ENCODE measurements around the gene EIF2A. TPM values are rescaled to one million over a fixed set of nuclear protein-coding genes. Genes with fewer than 3 reads are reported as not detected.
A peak's percentile ranks its signal among the peaks of the same experiment; 100 is the strongest.

The EIF2A gene
- total and polyA plus RNA-seq, 9 of the 15 experiments (the other 6 are each of a cell fraction or from before 2014, with no cell fraction given): 106 to 192 (median 168) TPM

- peak; percentile 74 for TF ChIP-seq JUND (IDR thresholded peaks at IDR 0.05; ENCODE audit: borderline replicate concordance, low read depth, low read length)
- TF ChIP-seq JUND (tag; IDR thresholded peaks at IDR 0.05; ENCODE audit: borderline replicate concordance, low read depth, low read length): peak; percentile 76; the same call in 1 of the 3 replicates
- no peak for TF ChIP-seq POLR2B (IDR thresholded peaks at IDR 0.05; ENCODE audit: low read depth, partially characterized antibody)
- peak; percentile 52; the same call in 1 of the 2 replicates for TF ChIP-seq NR4A1 (CRISPR knock-in tag; IDR thresholded peaks at IDR 0.05)
- TF ChIP-seq NR4A1 (tag; IDR thresholded peaks at IDR 0.05): peak; percentile 86
- no peak for TF ChIP-seq ZBED1 (IDR thresholded peaks at IDR 0.05)
- no peak for TF ChIP-seq ARID3B (CRISPR knock-in tag; IDR thresholded peaks at IDR 0.05; ENCODE audit: borderline replicate concordance)
- no peak for TF ChIP-seq CTCF (IDR thresholded peaks at IDR 0.05 in 2 of 3, conservative IDR thresholded peaks at IDR 0.05 in 1 of 3; ENCODE audit: insufficient read depth in 2 of 3, low read depth in 1 of 3, low read length in 3 of 3)
- peak; percentile 41; the same call in 1 of the 2 replicates for TF ChIP-seq ATF3 (IDR thresholded peaks at IDR 0.05)
- no peak for TF ChIP-seq ATF3 (CRISPR knock-in tag; conservative IDR thresholded peaks at IDR 0.05)
- TF ChIP-seq ZNF592 (IDR thresholded peaks at IDR 0.05): peak; percentile 98
- TF ChIP-seq HCFC1 (IDR thresholded peaks at IDR 0.05; ENCODE audit: low read depth, low read length): no peak
- TF ChIP-seq ILF3 (IDR thresholded peaks at IDR 0.05; ENCODE audit: borderline replicate concordance): no peak
- TF ChIP-seq ZNF766 (CRISPR knock-in tag; conservative IDR thresholded peaks at IDR 0.05): peak; percentile 63
These were observed 53.2 kb downstream of the EIF2A start (continued) for GRCh38 chr3:150599611-150600297.
